OCI-LY1 (cell line): ENCODE data around the gene CARMIL1.

Experiments used
- H2AFZ ChIP-seq: fragments of 200-600 bp; sonication (generic), shearing (Covaris generic); 2 replicates; pipeline ENCODE4 v1.6.0; 2014; ENCODE audit warnings: antibody characterized with exemption, mild to moderate bottlenecking, low read length
- H3F3A ChIP-seq: fragments of 200-600 bp; sonication (generic), shearing (Covaris generic); 2 replicates; pipeline ENCODE4 v1.6.0; 2014; ENCODE audit warnings: mild to moderate bottlenecking, antibody characterized with exemption, low read length, moderate library complexity; ENCODE audit not compliant: insufficient read depth
- H3K27ac ChIP-seq: fragments of 200-600 bp; sonication (generic); 2 replicates; pipeline ENCODE4 v1.5.1; 2014; ENCODE audit warnings: low read length, mixed run types, mild to moderate bottlenecking, low read depth; ENCODE audit not compliant: poor library complexity, severe bottlenecking
- H3K27me3 ChIP-seq: fragments of 200-600 bp; sonication (generic); 2 replicates; pipeline ENCODE4 v1.6.0; 2014; ENCODE audit warnings: antibody characterized with exemption, mild to moderate bottlenecking, low read length, moderate library complexity; ENCODE audit not compliant: insufficient read depth
- H3K36me3 ChIP-seq: fragments of 200-600 bp; sonication (generic); 2 replicates; pipeline ENCODE4 v1.6.1; 2014; ENCODE audit warnings: mild to moderate bottlenecking, antibody characterized with exemption, low read length, moderate library complexity, mixed read lengths; ENCODE audit not compliant: insufficient read depth
- H3K4me1 ChIP-seq: fragments of 200-600 bp; sonication (generic); 2 replicates; pipeline ENCODE4 v1.5.1; 2014; ENCODE audit warnings: mild to moderate bottlenecking, low read length, moderate library complexity; ENCODE audit not compliant: insufficient read depth, severe bottlenecking
- H3K4me2 ChIP-seq: fragments of 200-600 bp; sonication (generic), shearing (Covaris generic); 2 replicates; pipeline ENCODE4 v1.6.1; 2014; ENCODE audit warnings: low read length
- H3K4me3 ChIP-seq: fragments of 200-600 bp; sonication (generic); 2 replicates; pipeline ENCODE4 v1.5.1; 2014; ENCODE audit warnings: low read length, low read depth, mild to moderate bottlenecking, mixed read lengths; ENCODE audit not compliant: poor library complexity, severe bottlenecking
- H3K79me2 ChIP-seq: fragments of 200-600 bp; shearing (Covaris generic); 2 replicates; pipeline ENCODE4 v1.6.1; 2016; ENCODE audit warnings: mixed run types, low read length, mixed read lengths; ENCODE audit not compliant: insufficient read depth
- H3K9ac ChIP-seq: fragments of 200-600 bp; sonication (generic), shearing (Covaris generic); 2 replicates; pipeline ENCODE4 v1.6.1; 2014; ENCODE audit warnings: mild to moderate bottlenecking, low read length, mixed read lengths
- H3K9me2 ChIP-seq: fragments of 200-600 bp; sonication (generic), shearing (Covaris generic); 2 replicates; pipeline ENCODE4 v1.6.1; 2014; ENCODE audit warnings: low read depth, mild to moderate bottlenecking, low read length, mixed read lengths
- H3K9me3 ChIP-seq: fragments of 200-600 bp; shearing (Covaris generic); 2 replicates; pipeline ENCODE4 v1.6.1; 2014; ENCODE audit warnings: low read length, mixed read lengths
- H4K20me1 ChIP-seq: fragments of 200-600 bp; sonication (generic), shearing (Covaris generic); 2 replicates; pipeline ENCODE4 v1.6.0; 2016; ENCODE audit warnings: mild to moderate bottlenecking, low read length; ENCODE audit not compliant: insufficient read depth
- EZH2 ChIP-seq: fragments of 200-600 bp; sonication (generic), shearing (Covaris generic); IDR thresholded peaks from 2 replicates; pipeline ENCODE4 v1.8.0; 2017; ENCODE audit warnings: borderline replicate concordance, mixed run types, mild to moderate bottlenecking, antibody characterized with exemption, low read length, moderate library complexity, mixed read lengths
- TF ChIP-seq, protein P1 (sequence below): fragments of 200-600 bp; sonication (generic), shearing (Covaris generic); IDR thresholded peaks from 2 replicates; pipeline ENCODE4 v1.5.1; 2017; ENCODE audit warnings: mild to moderate bottlenecking, antibody characterized with exemption, low read length, moderate library complexity, mixed read lengths

The CARMIL1 gene

DNA sequence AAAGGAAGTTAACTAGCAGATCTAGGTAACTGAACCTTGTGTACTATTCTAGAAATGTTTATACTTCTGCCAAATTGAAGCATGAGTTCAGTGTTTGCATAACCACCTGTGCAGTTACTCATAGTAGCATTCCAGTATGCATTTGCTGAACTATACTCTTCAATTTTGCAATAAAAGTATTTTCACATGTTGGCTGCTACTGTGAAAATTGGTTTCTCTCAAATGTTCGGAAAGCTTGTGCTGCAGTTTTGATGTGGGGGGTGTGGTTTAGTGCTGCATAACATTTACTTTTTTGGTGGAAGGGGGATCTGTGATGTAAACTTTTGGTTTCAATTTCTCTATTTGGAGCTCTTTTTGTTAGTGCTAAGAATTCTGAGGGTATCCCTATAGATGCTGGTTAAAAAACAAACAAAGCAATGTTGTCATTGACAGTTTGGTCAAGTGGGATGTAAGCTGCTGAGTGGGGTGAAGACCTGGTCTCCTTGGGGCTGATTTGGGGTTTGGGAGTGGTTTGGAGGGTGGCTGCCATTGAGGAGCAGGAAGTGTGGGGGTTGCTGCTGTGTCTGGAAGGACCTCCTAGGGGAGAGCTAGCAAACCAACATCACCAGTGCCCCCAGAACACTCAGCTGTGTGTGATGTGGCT is 87.8 kb downstream of the CARMIL1 start:
- H2AFZ ChIP-seq, result no peak overlapping the region
- H3K79me2 ChIP-seq, result peaks cover 21% of the 10 kb centered on the region

GRCh38 chr6:25369036-25369432 is 89.9 kb downstream of the CARMIL1 start:
- H3K9me3 ChIP-seq, result no peaks in the 10 kb centered on the region
- H3K4me2 ChIP-seq, result peak overlapping the region; percentile 72
- H4K20me1 ChIP-seq, result no peaks in the 10 kb centered on the region
- H3K9me2 ChIP-seq, result no peaks in the 10 kb centered on the region
- no peaks in the 10 kb centered on the region for H3K27me3 ChIP-seq
- TF ChIP-seq, protein P1, sequence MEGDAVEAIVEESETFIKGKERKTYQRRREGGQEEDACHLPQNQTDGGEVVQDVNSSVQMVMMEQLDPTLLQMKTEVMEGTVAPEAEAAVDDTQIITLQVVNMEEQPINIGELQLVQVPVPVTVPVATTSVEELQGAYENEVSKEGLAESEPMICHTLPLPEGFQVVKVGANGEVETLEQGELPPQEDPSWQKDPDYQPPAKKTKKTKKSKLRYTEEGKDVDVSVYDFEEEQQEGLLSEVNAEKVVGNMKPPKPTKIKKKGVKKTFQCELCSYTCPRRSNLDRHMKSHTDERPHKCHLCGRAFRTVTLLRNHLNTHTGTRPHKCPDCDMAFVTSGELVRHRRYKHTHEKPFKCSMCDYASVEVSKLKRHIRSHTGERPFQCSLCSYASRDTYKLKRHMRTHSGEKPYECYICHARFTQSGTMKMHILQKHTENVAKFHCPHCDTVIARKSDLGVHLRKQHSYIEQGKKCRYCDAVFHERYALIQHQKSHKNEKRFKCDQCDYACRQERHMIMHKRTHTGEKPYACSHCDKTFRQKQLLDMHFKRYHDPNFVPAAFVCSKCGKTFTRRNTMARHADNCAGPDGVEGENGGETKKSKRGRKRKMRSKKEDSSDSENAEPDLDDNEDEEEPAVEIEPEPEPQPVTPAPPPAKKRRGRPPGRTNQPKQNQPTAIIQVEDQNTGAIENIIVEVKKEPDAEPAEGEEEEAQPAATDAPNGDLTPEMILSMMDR, result no peak
- no peak for TF ChIP-seq EZH2
- H2AFZ ChIP-seq, result no peak overlapping the region
- H3K9ac ChIP-seq, result peak overlapping the region; percentile 51; the same call in 1 of the 2 replicates
- no peaks in the 10 kb centered on the region for H3F3A ChIP-seq
- peak overlapping the region; percentile 90 for H3K27ac ChIP-seq
- no peaks in the 10 kb centered on the region for H3K36me3 ChIP-seq
- peak overlapping the region; percentile 42 for H3K4me3 ChIP-seq
- H3K79me2 ChIP-seq, result peaks cover 36% of the 10 kb centered on the region
- H3K4me1 ChIP-seq, result peaks cover 75% of the 10 kb centered on the region

More for the DNA sequence above, 87.8 kb downstream of the CARMIL1 start:
- peak overlapping the region; percentile 90 for H3K27ac ChIP-seq
- no peaks in the 10 kb centered on the region for H3K9me3 ChIP-seq
- peak overlapping the region; percentile 37 for H3K4me3 ChIP-seq
- H4K20me1 ChIP-seq, result no peaks in the 10 kb centered on the region
- no peaks in the 10 kb centered on the region for H3K27me3 ChIP-seq
- no peaks in the 10 kb centered on the region for H3K9me2 ChIP-seq
- H3K36me3 ChIP-seq, result no peaks in the 10 kb centered on the region
- H3K9ac ChIP-seq, result peak overlapping the region; percentile 45; the same call in 1 of the 2 replicates
- peaks cover 95% of the 10 kb centered on the region for H3K4me1 ChIP-seq
- H3F3A ChIP-seq, result no peaks in the 10 kb centered on the region
- TF ChIP-seq, protein P1, result no peak
- no peak for TF ChIP-seq EZH2
- peak overlapping the region; percentile 72 for H3K4me2 ChIP-seq

DNA sequence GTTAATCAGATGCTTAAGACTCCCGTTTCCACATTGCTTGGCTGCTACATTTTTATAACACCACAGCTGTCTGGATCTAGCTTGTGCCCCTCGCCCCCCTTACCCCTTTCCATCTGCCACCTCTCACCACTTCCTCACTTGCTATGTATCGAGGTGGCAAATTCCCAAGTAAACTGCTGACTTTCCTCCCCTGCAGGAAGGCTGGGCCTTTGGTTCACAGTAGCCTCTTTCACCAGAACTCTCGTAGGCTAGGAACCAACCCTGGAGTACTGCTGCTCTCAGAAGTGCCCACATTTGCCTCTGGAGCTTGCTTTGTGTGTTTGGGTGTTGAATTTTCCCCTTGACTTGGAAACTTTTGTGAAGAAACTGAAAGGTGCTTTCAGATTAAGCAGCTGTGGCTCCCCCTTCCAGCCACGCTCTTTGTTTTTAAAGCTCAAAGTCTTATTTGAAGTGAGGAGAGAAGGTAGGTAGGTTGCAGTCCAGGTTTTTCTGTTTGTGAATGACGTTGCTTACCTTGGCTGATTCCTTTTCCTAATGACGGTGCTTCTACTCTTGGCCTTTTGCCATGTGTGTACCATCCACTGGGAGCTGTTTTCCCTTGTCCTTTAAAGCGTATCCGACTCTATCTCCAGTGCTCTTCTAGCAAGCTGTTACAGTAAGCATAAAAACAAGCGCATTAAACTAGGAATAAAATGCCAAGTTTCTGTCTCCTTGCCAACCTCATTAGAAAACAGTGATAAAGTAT is 90.4 kb downstream of the CARMIL1 start:
- no peaks in the 10 kb centered on the region for H3F3A ChIP-seq
- peaks cover 69% of the 10 kb centered on the region for H3K4me1 ChIP-seq
- peak overlapping the region; percentile 51; the same call in 1 of the 2 replicates for H3K9ac ChIP-seq
- no peaks in the 10 kb centered on the region for H3K36me3 ChIP-seq
- H3K79me2 ChIP-seq, result peaks cover 42% of the 10 kb centered on the region
- H3K27ac ChIP-seq, result peak overlapping the region; percentile 90
- H4K20me1 ChIP-seq, result no peaks in the 10 kb centered on the region
- no peak for TF ChIP-seq EZH2
- TF ChIP-seq, protein P1, result no peak
- H3K9me2 ChIP-seq, result no peaks in the 10 kb centered on the region
- H3K4me3 ChIP-seq, result peak overlapping the region; percentile 42
- peak overlapping the region; percentile 72 for H3K4me2 ChIP-seq
- no peaks in the 10 kb centered on the region for H3K27me3 ChIP-seq
- no peaks in the 10 kb centered on the region for H3K9me3 ChIP-seq
- no peak overlapping the region for H2AFZ ChIP-seq
